ENCODE data around the gene PTPN11.

DNA sequence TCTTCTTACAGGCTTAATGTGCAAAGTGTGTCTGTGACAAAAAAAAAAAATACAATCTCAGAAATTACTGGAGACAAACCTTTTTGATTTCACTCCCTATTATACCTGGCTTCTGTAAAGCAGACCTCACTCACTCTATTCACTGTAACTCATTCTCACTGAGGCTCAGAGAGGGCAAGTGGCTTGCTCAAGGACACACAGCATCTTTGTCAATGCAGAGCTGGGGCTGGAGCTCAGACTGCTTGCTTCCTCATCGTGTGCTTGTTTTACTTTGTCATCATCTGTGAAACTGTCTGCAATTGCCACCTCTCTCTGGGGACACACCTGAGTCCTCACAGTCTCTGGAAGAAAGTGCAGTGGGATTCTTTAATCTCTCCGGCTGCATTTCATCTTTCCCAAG, 120.0 kb downstream of the PTPN11 start:
- TF ChIP-seq, protein P1, sequence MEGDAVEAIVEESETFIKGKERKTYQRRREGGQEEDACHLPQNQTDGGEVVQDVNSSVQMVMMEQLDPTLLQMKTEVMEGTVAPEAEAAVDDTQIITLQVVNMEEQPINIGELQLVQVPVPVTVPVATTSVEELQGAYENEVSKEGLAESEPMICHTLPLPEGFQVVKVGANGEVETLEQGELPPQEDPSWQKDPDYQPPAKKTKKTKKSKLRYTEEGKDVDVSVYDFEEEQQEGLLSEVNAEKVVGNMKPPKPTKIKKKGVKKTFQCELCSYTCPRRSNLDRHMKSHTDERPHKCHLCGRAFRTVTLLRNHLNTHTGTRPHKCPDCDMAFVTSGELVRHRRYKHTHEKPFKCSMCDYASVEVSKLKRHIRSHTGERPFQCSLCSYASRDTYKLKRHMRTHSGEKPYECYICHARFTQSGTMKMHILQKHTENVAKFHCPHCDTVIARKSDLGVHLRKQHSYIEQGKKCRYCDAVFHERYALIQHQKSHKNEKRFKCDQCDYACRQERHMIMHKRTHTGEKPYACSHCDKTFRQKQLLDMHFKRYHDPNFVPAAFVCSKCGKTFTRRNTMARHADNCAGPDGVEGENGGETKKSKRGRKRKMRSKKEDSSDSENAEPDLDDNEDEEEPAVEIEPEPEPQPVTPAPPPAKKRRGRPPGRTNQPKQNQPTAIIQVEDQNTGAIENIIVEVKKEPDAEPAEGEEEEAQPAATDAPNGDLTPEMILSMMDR (IDR thresholded peaks at IDR 0.05 in 2 of 3, conservative IDR thresholded peaks at IDR 0.05 in 1 of 3; ENCODE audit: borderline replicate concordance in 1 of 3, insufficient read depth in 1 of 3, low read depth in 2 of 3, low read length in 2 of 3), result no peak
- TF ChIP-seq EGR1 (IDR thresholded peaks at IDR 0.05; ENCODE audit: low read depth), result no peak
- TF ChIP-seq, protein P2, sequence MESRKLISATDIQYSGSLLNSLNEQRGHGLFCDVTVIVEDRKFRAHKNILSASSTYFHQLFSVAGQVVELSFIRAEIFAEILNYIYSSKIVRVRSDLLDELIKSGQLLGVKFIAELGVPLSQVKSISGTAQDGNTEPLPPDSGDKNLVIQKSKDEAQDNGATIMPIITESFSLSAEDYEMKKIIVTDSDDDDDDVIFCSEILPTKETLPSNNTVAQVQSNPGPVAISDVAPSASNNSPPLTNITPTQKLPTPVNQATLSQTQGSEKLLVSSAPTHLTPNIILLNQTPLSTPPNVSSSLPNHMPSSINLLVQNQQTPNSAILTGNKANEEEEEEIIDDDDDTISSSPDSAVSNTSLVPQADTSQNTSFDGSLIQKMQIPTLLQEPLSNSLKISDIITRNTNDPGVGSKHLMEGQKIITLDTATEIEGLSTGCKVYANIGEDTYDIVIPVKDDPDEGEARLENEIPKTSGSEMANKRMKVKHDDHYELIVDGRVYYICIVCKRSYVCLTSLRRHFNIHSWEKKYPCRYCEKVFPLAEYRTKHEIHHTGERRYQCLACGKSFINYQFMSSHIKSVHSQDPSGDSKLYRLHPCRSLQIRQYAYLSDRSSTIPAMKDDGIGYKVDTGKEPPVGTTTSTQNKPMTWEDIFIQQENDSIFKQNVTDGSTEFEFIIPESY (IDR thresholded peaks at IDR 0.05; ENCODE audit: extremely low read depth, insufficient replicate concordance, low read length), result no peak
- TF ChIP-seq YY1 (IDR thresholded peaks at IDR 0.05; ENCODE audit: extremely low read depth, insufficient replicate concordance, low read depth, low read length), result no peak
- TF ChIP-seq, protein P3, sequence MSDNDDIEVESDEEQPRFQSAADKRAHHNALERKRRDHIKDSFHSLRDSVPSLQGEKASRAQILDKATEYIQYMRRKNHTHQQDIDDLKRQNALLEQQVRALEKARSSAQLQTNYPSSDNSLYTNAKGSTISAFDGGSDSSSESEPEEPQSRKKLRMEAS (IDR thresholded peaks at IDR 0.05), result no peak

All from HCT116 (cell line).